HG03469 (cell line): ENCODE data around the gene SYNDIG1.

Experiments
- ATAC-seq: cut with Tn5 transposase; IDR thresholded peaks from one replicate; pipeline ENCODE4 v1.9.1; 2021; ENCODE audit warnings: mild to moderate bottlenecking, moderate library complexity, moderate number of reproducible peaks; ENCODE audit not compliant: unreplicated experiment

SYNDIG1 gene

DNA sequence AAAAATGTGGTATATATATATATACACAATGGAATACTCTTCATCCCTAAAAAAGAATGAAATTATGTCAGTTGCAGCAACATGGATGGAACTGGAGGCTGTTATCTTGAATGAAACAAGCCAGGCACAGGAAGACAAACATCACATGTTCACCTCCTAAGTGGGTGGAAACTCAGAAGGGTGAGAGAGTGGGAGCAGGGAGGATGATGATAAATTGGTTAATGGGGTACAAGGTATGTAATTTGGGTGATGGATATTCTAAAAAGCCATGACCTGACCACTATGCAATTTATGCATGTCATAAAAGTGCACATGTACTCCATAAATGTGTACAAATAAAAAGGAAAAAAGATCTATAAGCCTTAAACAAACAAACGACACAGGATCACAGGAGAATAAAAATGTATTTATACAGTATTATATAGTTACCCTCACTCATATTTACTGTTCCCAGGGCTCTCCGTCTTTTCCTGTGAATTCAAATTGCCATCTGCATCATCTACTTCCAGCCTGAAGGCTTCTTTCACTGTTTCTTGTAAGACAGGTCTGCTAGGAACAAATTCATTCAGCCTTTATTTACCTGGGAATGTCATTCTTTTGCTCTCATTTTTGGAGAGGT, 89.8 kb downstream of the SYNDIG1 start:
- ATAC-seq = no peak

DNA sequence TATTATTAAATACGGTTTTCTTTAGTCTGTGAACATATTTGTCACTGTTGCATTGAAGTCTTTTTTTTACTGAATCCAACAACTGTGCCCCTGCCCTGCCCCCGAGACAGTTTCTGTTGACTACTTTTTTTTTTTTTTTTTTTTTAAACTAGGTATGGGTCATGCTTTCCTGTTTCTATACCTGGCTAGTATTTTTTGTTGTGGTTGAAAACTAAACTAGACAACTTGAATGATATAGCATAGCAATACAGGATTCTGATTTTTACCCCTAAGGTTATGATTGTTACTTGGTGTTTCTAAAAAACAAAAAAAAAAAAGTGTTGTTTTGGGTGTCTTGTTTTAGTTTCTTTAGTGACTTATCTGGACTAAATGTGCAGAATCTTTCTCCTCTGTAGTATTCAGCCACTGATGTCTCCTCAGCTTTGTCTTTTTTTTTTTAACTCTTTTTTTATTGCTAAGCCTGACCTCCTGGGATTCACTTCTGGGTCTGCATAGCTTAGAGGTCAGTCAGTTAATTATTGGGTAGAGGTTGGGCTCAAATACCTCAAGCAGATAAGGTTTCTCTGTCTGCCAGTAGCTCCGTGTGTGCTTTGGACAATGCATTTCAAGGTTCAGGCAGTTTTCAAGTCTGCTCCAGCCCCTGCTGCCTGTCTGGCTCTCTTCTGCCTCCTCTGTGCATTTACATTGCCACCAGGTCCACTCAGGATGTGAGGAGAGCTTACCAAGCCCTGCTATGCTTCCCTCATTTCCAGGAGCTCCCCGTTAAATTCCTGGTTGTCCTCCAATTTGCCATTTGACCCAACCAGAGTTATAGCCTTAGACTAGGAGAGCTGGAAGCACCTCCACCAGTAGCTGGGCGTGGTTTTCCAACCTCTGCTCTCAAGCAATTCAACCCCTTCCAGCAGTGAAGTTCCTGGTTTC, 91.4 kb downstream of the SYNDIG1 start:
- no peak for ATAC-seq

DNA sequence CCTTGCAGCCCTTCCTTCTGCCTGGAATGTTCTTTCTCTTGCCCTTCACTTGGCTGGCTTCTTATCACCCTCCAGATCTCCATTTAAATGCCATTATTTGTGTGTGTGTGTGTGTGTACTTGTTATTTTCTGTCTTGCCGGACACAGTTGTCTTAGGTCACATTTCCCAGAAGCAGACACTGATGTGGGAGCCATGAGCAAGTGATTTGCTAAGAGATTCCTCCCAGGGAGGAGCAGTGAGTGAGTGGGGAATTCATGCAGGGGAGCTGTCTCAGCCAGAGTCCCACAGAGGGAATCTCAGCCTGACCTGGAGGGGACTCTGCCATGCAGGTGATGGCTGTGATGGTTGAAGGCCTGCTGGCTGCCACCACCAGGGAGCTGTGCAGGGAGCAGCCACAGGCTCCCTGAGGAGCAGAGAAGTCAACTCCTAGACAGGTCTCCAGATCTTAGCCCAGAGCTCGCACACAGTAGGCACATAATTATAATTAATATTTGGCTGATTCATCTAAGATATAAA, 96.5 kb downstream of the SYNDIG1 start:
- no peak for ATAC-seq

DNA sequence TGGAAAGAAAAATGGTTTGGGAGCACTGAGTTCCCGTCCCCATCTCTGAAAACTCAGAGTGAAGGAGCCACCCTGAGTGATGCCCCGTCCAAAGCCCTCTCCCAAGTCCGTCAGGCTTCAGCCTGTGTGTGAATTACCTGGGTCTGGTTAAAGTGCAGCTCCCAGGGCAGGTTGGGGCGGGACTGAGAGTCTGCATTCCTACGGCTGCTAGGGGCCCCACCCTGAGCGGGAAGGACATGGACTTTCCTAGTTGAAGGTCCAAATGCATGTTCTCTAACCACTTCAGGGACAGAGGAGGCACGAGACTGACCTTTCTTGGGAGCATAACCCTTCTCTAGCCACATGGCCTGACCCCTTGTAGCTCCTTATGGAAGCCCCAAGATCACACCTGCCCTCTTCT, 97.2 kb downstream of the SYNDIG1 start:
- ATAC-seq = no peak

DNA sequence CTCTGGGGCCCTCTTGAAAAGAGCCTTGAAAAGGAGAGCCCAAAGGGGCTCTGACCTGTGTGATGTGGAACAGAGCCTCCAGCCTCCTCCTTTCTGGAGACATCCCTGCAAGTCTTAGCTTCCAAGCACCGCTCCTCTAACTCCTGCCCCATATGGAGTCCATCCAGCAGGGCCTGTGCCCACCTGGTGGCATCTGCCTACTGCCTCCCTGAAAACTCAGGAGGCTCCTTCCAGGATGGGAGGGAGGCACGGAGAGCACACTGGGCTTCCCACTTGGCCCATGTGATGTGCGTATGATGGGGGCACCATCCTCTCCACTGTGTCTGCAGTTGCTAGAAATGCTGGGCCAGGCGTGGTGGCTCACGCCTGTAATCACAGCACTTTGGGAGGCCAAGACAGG, 98.1 kb downstream of the SYNDIG1 start:
- no peak for ATAC-seq

DNA sequence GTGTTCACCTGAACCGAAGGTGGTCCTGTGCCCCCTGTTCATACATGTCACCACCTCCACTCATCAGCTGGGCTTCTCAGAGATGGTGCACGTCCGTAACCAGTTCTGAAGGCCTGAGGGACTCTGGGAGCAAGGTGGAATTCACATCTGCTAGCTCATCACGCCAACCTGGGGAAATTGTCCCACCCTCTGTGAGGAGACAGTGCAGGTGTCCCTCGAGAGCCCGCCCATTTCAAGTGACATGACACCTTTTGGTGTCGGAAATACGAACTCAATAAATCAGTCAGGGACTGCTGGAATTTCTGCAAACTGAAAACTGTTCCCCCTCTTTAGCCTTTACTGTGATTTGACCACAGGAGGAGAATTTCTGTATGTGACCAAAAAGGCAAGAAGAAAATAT, 99.4 kb downstream of the SYNDIG1 start:
- ATAC-seq = no peak

DNA sequence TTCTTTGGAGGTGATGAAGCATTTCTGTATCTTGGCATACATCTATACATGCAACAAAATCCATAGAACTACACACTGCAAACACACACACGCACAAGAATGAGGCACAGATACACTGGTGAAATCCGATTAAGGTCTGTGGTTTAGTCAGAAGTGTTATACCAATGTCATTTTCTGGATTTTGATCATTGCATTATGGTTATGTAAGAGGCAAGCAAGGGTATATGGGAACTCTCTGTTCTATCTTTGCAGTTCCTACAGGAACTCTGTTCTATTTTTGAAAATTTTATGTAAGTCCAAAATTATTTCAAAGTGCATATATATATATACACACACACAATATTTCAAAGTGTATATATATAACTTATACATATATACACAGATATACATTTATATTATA, 101.7 kb downstream of the SYNDIG1 start:
- ATAC-seq = no peak

DNA sequence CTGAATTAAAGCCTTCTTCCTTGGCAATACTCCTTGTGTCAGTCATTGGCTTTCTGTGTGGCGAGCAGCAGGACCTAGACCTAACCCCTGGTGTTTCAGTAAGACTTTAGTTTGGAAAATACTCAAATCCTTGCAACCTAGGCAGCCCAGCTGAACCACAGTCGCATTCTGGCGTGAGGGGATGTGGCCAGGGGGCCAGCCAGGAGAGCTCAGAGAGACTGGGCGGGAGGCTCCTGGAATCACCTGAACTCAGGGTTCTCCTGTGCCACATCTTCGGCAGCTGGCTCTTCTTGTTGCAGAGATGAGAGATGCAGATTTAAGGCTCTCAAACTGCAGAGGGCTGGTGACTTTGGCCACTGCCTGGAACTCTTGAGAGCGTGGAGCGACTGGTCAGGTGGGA, 102.7 kb downstream of the SYNDIG1 start:
- no peak for ATAC-seq

DNA sequence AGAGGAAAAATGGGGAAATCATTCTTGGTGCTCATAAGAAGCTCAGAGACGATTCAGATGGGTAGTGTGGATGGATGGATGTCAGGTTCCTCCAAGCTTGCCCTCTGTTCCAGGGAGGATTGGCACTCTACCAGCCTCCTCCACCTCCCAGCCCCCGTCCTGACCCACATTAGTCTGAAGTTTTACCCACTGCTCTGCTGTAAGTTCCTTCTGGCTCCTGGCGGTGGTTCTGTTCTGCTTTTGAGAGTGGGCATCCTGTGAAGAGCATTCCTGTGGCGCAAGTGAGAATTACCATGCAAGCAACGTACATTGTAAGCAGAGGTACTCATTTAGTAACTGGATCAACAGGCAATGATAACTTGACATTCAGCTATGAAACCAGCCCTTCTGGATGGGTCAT, 103.4 kb downstream of the SYNDIG1 start:
- ATAC-seq = no peak

DNA sequence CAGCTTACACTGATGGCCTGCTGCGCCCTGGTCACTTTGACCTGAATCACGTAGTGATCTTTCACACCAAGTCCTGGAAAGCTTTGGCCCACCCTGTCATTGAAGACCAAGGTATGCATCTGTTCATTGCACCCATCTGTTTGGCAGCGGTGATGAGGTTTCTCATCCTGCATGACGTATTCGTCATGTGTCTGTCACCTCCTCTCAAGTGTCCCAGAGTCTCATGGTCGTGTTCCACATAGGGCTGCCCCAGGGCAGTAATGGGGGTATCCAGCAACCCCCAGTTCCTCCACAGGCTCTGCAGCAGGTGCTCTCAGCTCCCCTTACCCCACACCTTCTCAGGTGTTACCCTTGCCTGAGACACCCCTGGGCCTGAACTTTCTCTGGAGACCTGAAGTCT, 104.1 kb downstream of the SYNDIG1 start:
- ATAC-seq = no peak

DNA sequence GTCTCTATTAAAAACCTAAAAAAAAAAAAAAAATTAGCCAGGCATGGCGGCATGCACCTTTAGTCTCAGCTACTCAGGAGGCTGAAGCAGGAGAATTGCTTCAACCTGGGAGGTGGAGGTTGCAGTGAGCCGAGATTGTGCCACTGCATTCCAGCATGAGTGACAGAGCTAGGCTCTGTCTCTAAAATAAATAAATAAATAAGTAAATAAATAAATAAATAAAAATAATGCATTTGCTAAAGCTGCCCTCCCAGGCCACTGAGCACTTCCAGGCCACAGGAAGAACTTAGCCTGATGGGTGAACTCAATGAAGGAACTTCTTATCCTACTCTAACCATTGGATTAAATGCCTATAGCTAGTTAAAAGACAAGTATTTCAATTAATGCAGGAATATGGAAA, 104.9 kb downstream of the SYNDIG1 start:
- no peak for ATAC-seq

DNA sequence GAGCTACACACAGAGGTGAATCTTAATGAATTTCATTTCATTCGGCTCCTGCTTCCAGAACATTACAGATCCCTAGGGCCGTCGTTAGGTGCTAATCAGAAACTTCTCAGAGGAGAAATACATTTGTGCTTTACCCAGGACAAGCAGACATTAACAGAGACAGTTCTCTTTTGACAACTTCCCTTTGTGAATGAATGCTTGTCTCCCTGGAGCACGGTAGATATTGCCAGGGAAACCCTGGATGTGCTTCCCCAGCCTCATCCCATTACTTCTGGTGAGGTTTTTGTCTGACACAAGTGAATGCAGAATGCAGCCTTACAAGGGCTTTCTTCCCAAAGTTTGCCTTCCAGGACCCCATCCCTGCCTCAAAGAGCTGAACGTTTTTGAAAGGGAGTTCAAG, 105.4 kb downstream of the SYNDIG1 start:
- no peak for ATAC-seq

DNA sequence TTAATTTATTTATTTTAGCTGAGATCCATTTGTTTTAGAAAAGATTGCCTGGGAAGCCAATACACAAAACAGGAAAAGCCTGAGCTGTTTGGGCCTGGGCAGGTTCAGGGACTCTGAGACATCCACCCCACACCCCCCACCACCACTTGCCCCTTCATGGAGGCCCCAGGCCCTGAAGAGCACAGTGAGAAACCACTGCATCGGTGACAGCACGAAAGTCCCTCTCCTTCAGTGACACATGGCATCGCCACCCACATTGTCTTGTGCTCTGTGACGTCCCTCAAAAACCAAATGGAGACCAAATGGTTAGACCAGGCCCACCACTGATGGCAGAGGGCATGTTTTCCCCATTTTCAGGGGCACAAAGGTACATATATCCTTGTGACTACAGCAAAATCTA, 106.4 kb downstream of the SYNDIG1 start:
- ATAC-seq = no peak

DNA sequence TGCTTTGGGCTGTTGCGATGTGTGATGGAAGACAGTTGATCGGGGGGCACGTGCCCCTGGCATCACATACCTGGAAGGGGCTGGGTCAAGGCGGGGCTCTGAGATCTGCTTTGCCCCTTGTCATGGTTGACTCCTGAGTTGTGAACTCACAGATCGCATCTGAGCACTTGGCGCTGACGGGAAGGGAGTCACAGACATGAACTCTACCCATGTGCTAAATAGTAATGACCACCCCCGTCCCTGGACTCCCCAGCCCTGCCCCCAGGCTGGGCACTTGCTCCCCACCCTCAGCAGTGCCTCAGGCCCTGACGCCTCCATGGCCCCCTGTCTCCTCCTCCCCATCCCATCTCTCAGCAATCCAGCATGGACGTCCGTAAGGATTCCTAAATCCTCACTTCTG, 107.0 kb downstream of the SYNDIG1 start:
- no peak for ATAC-seq

DNA sequence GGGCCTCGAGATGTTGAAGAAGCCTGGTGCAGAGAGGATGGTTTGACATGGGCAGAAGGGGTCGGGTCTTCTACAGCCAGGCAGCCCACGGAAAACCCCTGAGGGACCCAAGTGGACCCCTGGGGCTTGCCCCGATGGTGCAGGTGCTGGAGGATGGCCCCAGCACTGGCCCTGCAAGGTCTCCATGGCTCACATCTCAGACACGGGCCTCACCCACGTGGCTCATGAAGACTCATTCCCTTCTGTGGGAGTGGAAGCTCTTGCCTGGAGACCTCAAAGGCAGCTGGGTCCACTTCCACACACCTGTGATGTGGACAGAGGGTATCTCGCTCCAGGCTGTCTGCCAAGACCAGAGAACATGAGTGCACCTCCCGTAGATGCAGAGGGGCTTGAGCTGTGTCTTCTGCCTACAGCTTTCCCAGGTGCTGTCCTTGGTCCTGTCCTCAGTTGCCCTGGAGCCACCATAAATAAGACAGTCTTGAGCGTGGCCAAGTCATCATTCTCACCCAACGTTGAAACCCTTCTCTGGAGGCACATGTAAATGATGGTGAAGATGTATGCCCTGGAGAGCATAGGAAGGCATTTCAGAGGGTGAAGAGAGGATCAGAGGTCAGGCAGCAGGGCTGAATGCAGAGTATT, 108.0 kb downstream of the SYNDIG1 start:
- ATAC-seq = no peak

DNA sequence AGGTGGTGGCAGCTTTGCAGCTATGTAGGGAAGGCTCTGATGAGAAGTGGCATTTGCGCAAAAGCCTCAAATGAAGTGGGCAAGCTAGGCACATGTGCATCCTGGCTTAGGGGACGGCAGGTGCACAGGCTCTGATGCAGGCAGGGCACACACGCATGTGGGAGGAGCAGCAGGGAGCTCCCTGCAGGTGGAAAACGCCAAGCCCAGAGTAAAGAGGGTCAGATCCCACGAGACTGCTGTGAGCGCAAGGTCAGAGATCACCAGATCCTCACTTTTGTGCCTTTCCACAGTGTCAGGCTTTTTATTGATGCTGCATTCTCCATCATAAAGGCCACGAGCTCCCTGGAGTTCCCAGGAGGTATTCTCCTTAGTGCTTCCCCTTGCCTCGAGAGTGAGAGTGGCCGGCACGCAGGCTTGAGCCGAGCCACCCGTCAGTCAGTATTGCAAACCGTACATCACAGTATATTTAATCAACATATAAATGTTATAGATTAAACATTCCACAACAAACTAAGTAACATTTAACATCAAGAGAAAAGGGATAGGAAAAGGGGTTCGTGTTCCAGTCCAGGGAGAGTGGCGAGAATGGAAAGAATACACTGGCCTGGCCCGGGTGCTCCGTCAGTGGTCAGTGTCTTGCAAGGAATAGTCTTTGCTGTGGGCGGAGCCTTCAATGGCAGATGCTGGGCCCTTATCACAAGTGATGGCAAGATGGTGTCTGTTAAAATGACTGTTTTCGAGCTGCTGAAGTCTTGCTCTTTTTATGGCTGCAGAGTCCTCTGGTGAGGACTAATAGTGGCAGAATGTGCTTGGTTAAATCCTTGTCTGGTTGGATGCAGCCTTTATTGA, 109.4 kb downstream of the SYNDIG1 start:
- ATAC-seq = no peak

DNA sequence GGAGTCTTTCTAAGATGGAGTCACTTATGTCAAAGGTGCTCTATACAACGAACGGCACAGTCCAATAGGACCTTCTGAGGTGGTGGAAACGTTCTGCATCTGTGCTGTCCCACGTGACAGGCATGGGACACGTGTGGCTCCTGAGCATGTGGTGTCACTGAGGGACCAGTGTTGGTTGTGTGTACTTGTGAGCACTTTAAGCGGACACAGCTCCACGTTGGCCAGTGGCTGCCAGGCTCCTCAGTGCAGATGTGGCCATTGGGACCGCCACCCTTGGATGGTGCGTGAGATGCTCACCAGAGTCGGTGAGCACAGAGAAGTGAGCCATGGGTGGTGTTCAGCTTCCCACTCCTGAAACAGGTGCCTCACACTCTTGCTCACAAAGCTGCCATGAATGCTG, 110.0 kb downstream of the SYNDIG1 start:
- ATAC-seq = no peak

DNA sequence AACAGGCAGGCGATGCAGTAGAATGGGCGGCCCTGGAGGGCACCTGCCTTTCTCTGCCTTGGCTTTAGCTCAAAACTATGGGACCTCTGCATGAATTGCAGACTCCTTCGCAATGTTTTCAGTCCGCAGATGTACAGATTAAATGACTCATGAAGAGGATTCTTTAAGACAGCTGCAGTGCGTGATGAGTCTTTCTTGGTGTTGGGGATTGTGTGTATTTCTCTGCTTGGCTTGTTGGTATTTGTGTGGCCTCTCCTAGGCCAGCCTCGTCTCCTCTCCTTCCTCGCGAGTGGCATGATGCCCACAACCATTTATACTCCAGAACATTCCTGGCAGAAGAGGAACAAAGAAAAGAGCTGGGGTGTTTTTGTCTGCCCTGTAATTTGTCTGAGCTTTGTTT, 110.6 kb downstream of the SYNDIG1 start:
- ATAC-seq = no peak

DNA sequence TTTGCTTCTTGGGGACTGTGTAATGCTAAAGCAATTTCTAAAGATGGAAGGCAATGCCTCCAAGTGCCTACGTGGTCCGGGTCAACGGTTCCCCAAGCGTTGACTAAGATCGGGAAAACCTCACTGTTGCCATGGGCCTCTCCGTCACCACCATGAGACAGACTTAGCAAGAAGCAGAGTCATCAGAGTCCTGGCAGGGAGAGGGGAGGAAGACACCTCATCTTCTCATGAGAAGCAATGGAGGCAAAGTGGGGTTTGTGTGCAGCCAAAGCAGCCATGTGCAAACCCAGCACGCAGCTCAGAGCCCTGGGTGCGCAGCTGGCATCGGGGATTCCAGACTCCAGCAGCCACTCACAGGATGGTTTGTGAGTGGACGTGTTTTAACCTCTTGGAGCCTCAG, 111.4 kb downstream of the SYNDIG1 start:
- no peak for ATAC-seq

DNA sequence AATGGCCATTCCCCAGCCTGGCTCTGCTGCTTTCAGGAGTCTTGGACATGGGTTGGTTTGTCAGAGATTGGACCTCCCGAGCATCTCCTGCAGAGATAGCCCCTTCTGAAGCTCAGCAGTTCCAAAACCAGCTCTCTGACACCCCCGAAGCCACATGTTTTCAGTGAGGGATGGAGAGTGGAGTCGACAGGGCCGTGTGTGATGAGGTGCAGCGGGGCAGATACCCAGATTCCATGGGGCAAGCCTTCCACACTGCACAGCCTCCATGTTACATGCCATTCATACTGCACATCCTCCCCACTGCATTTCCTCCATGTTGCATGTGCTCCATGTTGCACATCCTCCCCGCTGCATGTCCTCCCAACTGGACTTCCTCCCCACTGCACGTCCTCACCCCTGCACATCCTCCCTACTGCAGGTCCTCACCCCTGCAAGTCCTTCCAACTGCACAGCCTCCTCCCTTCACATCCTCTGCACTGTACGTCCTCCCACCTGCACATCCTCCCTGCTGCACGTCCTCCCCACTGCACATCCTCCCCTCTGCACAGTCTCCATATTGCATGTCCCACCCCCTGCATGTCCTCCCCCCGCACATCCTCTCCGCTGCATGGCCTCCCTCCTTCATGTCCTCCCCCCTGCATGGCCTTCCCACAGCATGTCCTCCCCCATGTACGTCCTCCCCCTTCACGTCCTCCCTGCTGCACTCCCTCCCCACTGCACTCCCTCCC, 112.2 kb downstream of the SYNDIG1 start:
- no peak for ATAC-seq
